HG03139 (cell line): ENCODE data around the gene NPIPB13.
"Not testable (repeated sequence)": the region's sequence is repeated elsewhere in the genome, so short reads cannot be mapped to it uniquely, and the experiment has no call there.

ENCODE experiments used
- ATAC-seq: cut with Tn5 transposase; IDR thresholded peaks from one replicate; pipeline ENCODE4 v1.9.1; 2021; ENCODE audit not compliant: unreplicated experiment

The NPIPB13 gene

DNA sequence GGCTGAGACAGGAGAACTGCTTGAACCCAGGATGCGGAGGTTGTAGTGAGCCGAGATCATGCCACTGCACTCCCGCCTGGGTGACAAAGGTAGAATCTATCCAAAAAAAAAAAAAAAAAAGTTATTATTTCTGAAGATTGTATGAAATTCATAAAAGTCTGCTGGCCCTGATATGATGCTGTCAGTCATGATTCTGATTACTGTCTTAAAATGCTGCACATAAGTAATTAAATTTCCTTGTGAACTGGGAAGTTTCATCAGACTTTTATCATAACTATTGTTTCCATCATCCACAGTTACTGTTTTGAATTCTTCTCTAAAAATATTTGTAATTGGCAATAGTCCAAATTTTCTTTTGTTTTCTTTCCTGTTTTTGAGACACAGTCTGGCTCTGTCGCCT lies at the start of gene NPIPB13:
NPIPB13 (minus strand) TSS at position 101 of the 400 bp plus-strand sequence. CDS start 2,906 bp downstream, outside the sequence.
- not testable (repeated sequence) for ATAC-seq

- not testable (repeated sequence) for ATAC-seq
These were observed 34.1 kb upstream of the NPIPB13 start for GRCh38 chr16:30282357-30282756.

- not testable (repeated sequence) for ATAC-seq
These were observed 30.2 kb upstream of the NPIPB13 start for GRCh38 chr16:30278523-30278922.

DNA sequence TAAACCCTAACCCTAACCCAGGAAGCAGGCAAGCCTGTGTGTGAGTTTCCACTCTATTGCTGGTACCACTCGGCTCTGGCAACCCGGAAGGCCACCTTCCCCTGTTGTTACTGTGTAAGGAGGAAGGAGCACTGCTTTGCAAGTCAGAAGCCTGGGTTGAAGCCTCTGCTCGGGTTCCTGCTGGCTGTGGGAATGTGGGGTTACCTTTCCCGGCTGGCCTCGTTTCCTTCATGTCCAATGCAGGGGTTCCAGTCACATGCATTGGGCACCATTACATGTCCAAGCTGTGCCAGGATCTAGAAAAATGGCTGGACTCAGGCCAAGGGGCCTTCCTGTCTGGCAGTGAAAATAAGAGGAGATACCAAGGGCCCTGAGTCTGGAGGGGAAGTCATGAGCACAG lies 31.2 kb downstream of the NPIPB13 start:
- ATAC-seq: not testable (repeated sequence)

- ATAC-seq: not testable (repeated sequence)
These were observed 36.9 kb downstream of the NPIPB13 start for GRCh38 chr16:30211414-30211813.

GRCh38 chr16:30209032-30209431 lies 39.2 kb downstream of the NPIPB13 start:
- not testable (repeated sequence) for ATAC-seq

DNA sequence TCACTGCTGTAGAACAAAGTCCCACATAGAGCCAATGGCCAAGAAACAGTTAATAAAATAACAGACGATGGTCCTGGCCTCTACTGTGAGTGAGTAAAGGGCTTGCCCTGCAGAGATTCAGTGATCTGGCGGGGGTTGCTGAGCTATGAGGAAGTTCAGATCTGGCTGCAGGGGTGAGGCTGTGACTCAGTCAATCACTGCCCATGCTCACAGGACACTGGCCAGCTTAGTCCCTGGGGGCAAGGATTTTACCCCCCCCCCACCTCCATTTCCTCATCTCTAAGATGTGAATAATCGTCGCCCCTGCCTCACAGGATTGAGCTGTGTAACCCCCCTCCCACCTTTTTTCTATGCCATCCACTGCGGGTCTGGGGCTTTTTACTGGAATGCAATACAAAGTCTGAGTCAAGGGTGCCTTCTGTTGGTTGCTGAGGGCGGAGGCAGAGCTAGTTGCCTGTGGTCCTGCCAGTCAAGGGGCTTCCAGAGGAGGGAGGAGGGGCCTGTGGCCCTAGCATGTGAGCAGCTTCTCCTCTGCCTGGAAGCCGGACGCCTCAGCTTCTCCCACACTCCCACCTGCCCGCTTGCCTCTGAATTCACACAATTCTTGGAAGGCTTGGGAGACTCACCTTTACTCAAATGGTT lies 41.1 kb downstream of the NPIPB13 start:
- not testable (repeated sequence) for ATAC-seq

DNA sequence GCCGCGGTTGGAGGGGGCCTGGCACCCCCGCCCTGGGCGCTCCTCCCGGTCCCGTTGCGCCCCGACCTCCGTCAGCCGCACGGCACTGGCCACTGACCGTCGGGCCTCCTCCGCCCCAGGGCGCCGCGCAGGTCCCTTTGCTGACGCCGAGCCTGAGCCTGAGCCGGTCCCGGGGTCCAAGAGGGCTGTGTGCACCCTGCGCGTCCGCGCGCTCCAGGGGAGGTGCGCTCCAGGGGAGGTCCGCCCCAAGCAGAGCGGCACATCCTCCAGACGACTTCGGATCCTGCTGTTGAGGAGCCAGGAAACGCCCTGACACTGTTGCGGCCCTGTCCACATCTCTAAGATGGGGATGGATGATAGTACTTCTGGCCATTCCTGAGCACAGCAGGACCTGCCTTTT lies 42.0 kb downstream of the NPIPB13 start:
- not testable (repeated sequence) for ATAC-seq

DNA sequence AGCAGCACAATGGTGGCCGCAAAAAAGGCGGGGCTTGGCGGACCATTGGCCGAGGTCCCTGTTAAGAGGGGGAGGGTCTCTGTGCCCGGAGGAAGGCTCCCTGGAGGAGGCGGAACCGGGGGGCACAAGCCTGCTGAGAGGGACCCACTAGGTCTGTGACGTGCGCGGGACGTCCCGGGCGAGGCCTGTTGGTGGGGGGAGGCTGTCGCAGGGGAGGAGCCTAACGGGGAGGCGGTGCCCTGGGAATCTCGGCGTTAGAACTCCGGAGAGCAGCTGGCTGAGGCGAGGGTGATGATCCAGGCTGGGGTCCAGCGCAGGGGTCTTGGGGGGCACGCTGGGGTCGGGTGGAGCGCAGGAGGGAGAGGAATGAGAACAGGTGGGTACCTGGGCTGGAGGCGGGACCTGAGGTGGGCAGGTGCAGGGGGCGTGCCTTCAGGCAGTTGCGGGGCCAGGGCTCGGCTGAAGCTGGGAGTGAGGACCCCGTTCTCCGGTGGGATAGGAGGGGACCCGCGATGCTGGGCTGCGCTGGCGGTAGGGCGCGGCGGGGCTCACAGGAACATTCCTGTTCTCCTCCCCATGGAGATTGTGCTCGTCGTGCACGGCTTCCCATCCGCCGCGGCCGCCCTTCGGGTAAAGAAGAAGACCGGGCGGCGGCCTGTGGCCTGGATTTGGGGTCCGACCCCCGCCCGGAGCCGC lies 42.6 kb downstream of the NPIPB13 start:
- ATAC-seq: not testable (repeated sequence)

DNA sequence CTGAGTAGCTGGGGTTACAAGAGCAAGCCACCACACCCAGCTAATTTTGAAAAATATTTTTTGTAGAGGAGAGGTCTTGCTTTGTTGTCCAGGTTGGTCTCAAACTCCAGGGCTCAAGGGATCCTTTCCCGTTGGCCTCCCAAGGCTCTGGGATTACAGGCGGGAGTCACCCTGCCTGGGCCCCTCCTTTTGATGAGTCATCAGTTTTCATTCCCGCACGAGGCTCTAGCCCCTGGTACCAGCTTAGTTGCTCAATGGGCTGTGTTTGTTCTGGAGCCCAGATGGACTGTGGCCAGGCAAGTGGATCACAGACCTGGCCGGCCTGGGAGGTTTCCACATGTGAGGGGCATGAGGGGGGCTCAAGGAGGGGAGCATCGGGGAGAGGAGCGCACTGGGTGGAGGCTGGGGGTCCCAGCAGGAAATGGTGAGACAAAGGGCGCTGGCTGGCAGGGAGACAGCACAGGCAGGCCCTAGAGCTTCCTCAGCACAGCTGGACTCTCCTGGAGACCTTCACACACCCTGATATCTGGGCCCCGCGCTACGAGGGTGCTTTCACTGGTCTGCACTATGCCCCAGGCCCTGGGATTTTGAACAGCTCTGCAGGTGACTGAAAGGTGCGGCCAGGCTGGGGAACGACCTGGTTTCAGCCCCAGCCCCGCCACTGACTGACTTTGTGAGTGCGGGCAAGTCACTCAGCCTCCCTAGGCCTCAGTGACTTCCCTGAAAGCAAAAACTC lies 48.5 kb downstream of the NPIPB13 start:
- not testable (repeated sequence) for ATAC-seq

GRCh38 chr16:30199049-30199448 lies 49.2 kb downstream of the NPIPB13 start, which contains the start of gene SULT1A3:
Gene SULT1A3 (plus strand): TSS chr16:30199255. CDS start chr16:30200729, 1,474 bp downstream.
- ATAC-seq: not testable (repeated sequence)
